Measurements from ENCODE around the gene SOX6. TPM values are rescaled to one million over a fixed set of nuclear protein-coding genes. Genes with fewer than 3 reads are reported as not detected.

SOX6 gene
- total RNA-seq, 4 donors from 2014 or later, result 25.3 to 42.3 (median 37.4) TPM

DNA sequence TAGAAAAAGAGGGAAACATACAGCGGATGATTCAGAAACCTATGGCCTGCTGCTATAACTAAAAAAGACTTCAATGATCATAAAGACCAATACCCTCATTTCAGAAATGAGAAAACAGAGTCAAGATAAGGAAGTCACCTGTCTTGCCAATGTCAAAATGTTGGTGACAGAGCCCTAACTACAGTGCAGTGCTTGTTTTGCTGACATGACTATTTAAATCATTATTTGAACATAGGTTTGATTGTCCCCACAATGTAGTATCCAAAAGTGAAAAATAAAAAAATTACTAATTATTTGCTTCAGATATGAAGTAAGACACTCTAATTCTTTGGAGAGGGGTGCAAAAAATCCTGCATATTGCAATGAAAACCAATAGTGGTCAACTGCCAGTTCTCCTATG is 115.7 kb downstream of the SOX6 start:
- in situ Hi-C loops (cut with MboI; ENCODE audit: low sequenced_read_pairs in 4 of 4), result no loop called here
- no peaks in the 10 kb centered on the region for H3K9me3 ChIP-seq
- DNase-seq (no peak), ATAC-seq (no peak)
- no peaks in the 10 kb centered on the region for H3K36me3 ChIP-seq
- intact Hi-C loops (cut with DNase I; ENCODE audit: low total_unique reads), result no loop called here
- H3K27me3 ChIP-seq, result no peaks in the 10 kb centered on the region
- H3K4me1 ChIP-seq, result peaks cover 20 to 26% of the 10 kb centered on the region in 2 donors
- peak overlapping the region in 2 of 4 donors; percentile 63 to 75 for H3K27ac ChIP-seq
- H3K4me3 ChIP-seq, result no peak overlapping the region
- no peak for TF ChIP-seq POLR2A (IDR thresholded peaks at IDR 0.05)
- TF ChIP-seq, protein P1, sequence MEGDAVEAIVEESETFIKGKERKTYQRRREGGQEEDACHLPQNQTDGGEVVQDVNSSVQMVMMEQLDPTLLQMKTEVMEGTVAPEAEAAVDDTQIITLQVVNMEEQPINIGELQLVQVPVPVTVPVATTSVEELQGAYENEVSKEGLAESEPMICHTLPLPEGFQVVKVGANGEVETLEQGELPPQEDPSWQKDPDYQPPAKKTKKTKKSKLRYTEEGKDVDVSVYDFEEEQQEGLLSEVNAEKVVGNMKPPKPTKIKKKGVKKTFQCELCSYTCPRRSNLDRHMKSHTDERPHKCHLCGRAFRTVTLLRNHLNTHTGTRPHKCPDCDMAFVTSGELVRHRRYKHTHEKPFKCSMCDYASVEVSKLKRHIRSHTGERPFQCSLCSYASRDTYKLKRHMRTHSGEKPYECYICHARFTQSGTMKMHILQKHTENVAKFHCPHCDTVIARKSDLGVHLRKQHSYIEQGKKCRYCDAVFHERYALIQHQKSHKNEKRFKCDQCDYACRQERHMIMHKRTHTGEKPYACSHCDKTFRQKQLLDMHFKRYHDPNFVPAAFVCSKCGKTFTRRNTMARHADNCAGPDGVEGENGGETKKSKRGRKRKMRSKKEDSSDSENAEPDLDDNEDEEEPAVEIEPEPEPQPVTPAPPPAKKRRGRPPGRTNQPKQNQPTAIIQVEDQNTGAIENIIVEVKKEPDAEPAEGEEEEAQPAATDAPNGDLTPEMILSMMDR (IDR thresholded peaks at IDR 0.05 in 4 of 5, conservative IDR thresholded peaks at IDR 0.05 in 1 of 5), result no peak

DNA sequence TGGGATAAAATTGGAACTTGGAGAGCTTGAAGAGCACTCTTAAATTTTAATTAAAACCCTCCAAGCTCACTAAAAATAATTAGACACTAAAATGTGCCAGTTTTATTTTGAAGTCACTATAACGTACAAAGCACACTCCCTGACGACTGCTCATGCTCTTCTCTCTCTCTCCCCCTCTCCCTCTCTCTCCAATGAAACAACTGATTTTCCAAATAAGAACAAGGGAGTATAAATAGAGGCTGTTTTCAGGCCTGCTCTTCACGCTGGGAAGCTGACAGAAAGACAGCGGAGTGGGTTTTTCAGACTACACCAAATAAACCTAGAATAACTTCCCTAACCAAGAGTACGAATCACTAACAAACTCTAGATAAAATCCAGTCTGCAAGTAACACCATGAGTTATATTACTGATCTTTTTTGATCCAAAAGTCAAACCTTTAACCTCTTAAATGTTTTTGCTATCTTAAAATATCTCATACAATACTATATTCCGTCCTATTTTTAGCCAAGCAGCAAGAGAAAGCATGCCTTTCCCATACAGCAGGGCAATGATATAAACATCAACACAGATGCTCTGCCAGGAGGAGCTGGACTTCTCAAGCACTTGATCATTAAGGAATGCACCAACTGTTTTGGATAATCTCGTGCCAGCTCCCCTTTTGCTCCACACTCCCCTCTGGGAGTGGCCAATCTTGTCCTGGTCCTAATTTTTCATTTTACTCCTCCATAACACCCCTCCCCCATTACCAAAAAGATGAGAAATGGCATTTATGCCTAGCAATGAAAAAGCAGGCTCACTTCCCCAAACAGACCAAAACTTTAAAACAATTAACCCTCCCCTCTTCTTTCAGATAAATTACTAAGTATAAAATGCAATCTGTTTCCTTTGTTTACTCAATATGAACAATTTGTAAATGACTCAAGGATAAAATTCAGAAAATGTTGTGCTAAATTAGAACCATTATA is 116.9 kb downstream of the SOX6 start:
- intact Hi-C loops (cut with DNase I; ENCODE audit: low total_unique reads), result no loop called here
- Histone ChIP-seq H3K4me1 (peaks cover 20 to 26% of the 10 kb centered on the region in 2 donors), H3K27ac (peak overlapping the region; percentile 55 to 75 (median 60))

DNA sequence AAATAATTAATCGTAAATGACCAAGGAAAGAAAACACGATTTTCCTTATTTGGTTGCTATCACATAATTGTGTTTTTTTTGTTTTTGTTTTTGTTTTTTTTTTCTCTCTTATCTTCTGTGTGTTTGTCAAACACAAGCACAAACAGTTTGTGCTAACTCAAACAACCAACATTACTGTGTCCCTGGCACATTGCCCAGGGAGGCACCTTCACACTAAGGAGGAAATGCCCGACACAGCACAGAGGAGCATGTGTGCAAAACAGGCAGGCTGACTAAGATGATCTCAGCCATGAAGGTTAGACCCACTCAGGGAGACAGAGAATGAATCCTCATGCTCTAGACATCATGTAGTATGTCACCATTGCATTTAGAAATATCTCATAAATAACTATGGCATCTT is 130.1 kb downstream of the SOX6 start:
- ATAC-seq (peak; percentile 50 to 60), DNase-seq (peak in 1 of 2 donors; percentile 22)
- peaks cover 8 to 12% of the 10 kb centered on the region in 2 donors for H3K4me1 ChIP-seq
- no peaks in the 10 kb centered on the region for H3K27me3 ChIP-seq
- H3K4me3 ChIP-seq, result no peak overlapping the region
- intact Hi-C loops (cut with DNase I; ENCODE audit: low total_unique reads), result no loop called here
- no peak overlapping the region for H3K27ac ChIP-seq
- in situ Hi-C loops (cut with MboI; ENCODE audit: low sequenced_read_pairs in 4 of 4), result no loop called here
- H3K9me3 ChIP-seq, result no peaks in the 10 kb centered on the region
- no peaks in the 10 kb centered on the region for H3K36me3 ChIP-seq
- TF ChIP-seq, protein P1 (IDR thresholded peaks at IDR 0.05 in 4 of 5, conservative IDR thresholded peaks at IDR 0.05 in 1 of 5), result no peak
- TF ChIP-seq POLR2A (IDR thresholded peaks at IDR 0.05), result no peak

More for the DNA sequence above, 116.9 kb downstream of the SOX6 start:
- DNase-seq, result no peak
- in situ Hi-C loops (cut with MboI; ENCODE audit: low sequenced_read_pairs in 4 of 4), result no loop called here
- no peak for TF ChIP-seq POLR2A (IDR thresholded peaks at IDR 0.05)
- TF ChIP-seq, protein P1 (IDR thresholded peaks at IDR 0.05 in 4 of 5, conservative IDR thresholded peaks at IDR 0.05 in 1 of 5), result no peak
- Histone ChIP-seq H3K36me3 (no peaks in the 10 kb centered on the region), H3K9me3 (no peaks in the 10 kb centered on the region), H3K27me3 (no peaks in the 10 kb centered on the region), H3K4me3 (peak overlapping the region in 1 of 4 donors; percentile 38)
- peak in 1 of 2 donors; percentile 54 for ATAC-seq

DNA sequence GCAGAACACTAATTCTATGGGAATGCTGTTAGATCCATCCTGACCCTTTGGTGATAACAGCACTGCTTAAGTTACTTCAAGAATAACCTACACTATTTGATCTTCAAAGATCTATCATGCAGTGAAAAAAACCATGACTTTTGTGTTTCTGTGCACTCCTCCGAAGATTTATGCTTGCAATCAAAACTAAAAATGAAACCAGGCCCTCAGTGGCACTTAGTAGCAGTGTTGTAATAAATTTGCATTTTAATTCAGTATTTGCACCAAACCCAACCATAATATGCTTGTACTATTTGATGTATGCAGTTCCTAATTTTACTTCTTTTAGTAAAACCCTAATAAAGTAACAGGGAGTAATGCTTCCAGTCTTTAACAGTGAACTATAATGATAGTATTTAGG is 130.7 kb downstream of the SOX6 start:
- Histone ChIP-seq H3K4me3 (no peak overlapping the region), H3K36me3 (no peaks in the 10 kb centered on the region), H3K27ac (no peak overlapping the region), H3K27me3 (no peaks in the 10 kb centered on the region), H3K4me1 (peaks cover 8 to 12% of the 10 kb centered on the region in 2 donors), H3K9me3 (no peaks in the 10 kb centered on the region)
- TF ChIP-seq, protein P1 (IDR thresholded peaks at IDR 0.05 in 4 of 5, conservative IDR thresholded peaks at IDR 0.05 in 1 of 5), result no peak
- no peak for TF ChIP-seq POLR2A (IDR thresholded peaks at IDR 0.05)
- intact Hi-C loops (cut with DNase I; ENCODE audit: low total_unique reads) (no loop called here), in situ Hi-C loops (cut with MboI; ENCODE audit: low sequenced_read_pairs in 4 of 4) (no loop called here)
- ATAC-seq (no peak), DNase-seq (no peak)
